Esophagus muscularis mucosa (tissue), 4 donors: ENCODE measurements around the gene ZNF763. TPM values are rescaled to one million over a fixed set of nuclear protein-coding genes. Genes with fewer than 3 reads are reported as not detected.
"Not testable (repeated sequence)": the region's sequence is repeated elsewhere in the genome, so short reads cannot be mapped to it uniquely, and the experiment has no call there.

ENCODE experiments used
- DNase-seq: peaks from one replicate; pipeline ENCODE4 v3.0.0-alpha.2; 2017; ENCODE audit errors: extremely low spot score
- H3K27ac ChIP-seq, 4 donors: fragments of 200-600 bp; sonication (generic); replicated peaks in 1 of 4; 1 replicate in 3 of 4; 2 replicates in 1 of 4; pipeline ENCODE4 v1.5.1; 2016 to 2019; ENCODE audit warnings: mild to moderate bottlenecking in 1 of 4
- H3K27me3 ChIP-seq, 4 donors: fragments of 200-600 bp; sonication (generic); one replicate each; pipeline versions ENCODE4 v1.5.1 to v1.6.0; 2016 to 2019
- H3K36me3 ChIP-seq, 4 donors: fragments of 200-600 bp; sonication (generic); one replicate each; pipeline ENCODE4 v1.5.1; 2016 to 2019
- H3K4me1 ChIP-seq, 4 donors: fragments of 200-600 bp; sonication (generic); one replicate each; pipeline ENCODE4 v1.5.1; 2016 to 2019
- H3K4me3 ChIP-seq, 4 donors: fragments of 200-600 bp; sonication (generic); 1 replicate in 2 of 4; 2 replicates in 2 of 4; pipeline ENCODE4 v1.5.1; 2016 to 2019; ENCODE audit warnings: mild to moderate bottlenecking in 4 of 4, moderate library complexity in 1 of 4
- H3K9me3 ChIP-seq, 4 donors: fragments of 200-600 bp; sonication (generic); 1 replicate in 3 of 4; 2 replicates in 1 of 4; pipeline ENCODE4 v1.5.1; 2016 to 2019
- CTCF ChIP-seq, 3 experiments: fragments of 200-600 bp in 2 of 3; fragments of 450-650 bp in 1 of 3; sonication (generic) in 2 of 3; IDR thresholded peaks; one replicate each; pipeline ENCODE4 v1.5.1; 2017 to 2019; ENCODE audit warnings: antibody characterized with exemption in 3 of 3, mild to moderate bottlenecking in 2 of 3, moderate library complexity in 1 of 3
- EP300 ChIP-seq: sonication (generic); formaldehyde crosslinking; IDR thresholded peaks from one replicate; pipeline ENCODE4 v1.6.1; 2017; ENCODE audit warnings: antibody characterized with exemption
- POLR2A ChIP-seq: fragments of 450-650 bp; IDR thresholded peaks from one replicate; pipeline ENCODE4 v1.6.1; 2017; ENCODE audit warnings: antibody characterized with exemption, moderate library complexity, mild to moderate bottlenecking, low read depth
- POLR2AphosphoS5 ChIP-seq, 2 donors: sonication (generic); formaldehyde crosslinking; IDR thresholded peaks; one replicate each; pipeline ENCODE4 v1.6.1; 2017; ENCODE audit warnings: antibody characterized with exemption in 2 of 2
- WGBS: methylation state at CpG from one replicate; pipeline ENCODE4 v1.1.5; 2018; 5-methylcytosine and 5-hydroxymethylcytosine counted together
- intact Hi-C: fragments of 100-400 bp; cut with DNase I; formaldehyde crosslinking; loops from one replicate; pipeline ENCODE4 v1.15.1; 2023
- total RNA-seq, 4 donors: library from RNA; depleted of rRNA; stranded (reverse); fragments of >200 nt; gene quantifications; one replicate each; pipeline versions ENCODE4 v1.1.0 to v1.2.1, GENCODE V29; 2016

The ZNF763 gene
- 1 to 10 TPM; 3.3 to 7.5 (median 4.8) TPM for total RNA-seq

- Histone ChIP-seq H3K36me3 (peaks cover 0 to 3% (median 1%) of the 10 kb centered on the region in 4 donors), H3K27ac (peak within 1 kb of the TSS; percentile 90 to 99 (median 94)), H3K27me3 (no peaks in the 10 kb centered on the region), H3K9me3 (no peaks in the 10 kb centered on the region), H3K4me1 (peaks cover 18 to 27% (median 22%) of the 10 kb centered on the region in 4 donors), H3K4me3 (peak within 1 kb of the TSS; percentile 65 to 91 (median 86))
- TF ChIP-seq CTCF (IDR thresholded peaks at IDR 0.05): no peak
- TF ChIP-seq POLR2A: no peak
- peak; percentile 78 to 84 for TF ChIP-seq POLR2AphosphoS5 (IDR thresholded peaks at IDR 0.05)
- TF ChIP-seq EP300: peak; percentile 40
- intact Hi-C loops: loop anchor here (1.0 to 2.0 kb wide), 3 partner anchors 24 to 176 kb away; partner anchors contain the start of genes ZNF20 and ZNF700
- WGBS: 0% methylated on average over 17 of the region's 47 CpGs
- DNase-seq: peak; percentile 99
These were observed at the start of gene ZNF763 for GRCh38 chr19:11964858-11965645. TSS of gene ZNF763 (plus strand) at chr19:11965040. CDS start at chr19:11965209, 169 bp downstream.

- no peak for DNase-seq
- Histone ChIP-seq H3K27me3 (no peaks in the 10 kb centered on the region), H3K4me1 (peaks cover 20 to 30% (median 27%) of the 10 kb centered on the region in 4 donors), H3K9me3 (no peaks in the 10 kb centered on the region), H3K4me3 (no peak overlapping the region), H3K27ac (no peak overlapping the region), H3K36me3 (no peaks in the 10 kb centered on the region)
- intact Hi-C loops: loop anchor here (5.0 to 10.0 kb wide), 2 partner anchors 133 to 220 kb away; partner anchors contain the start of genes ZNF20 and ZNF878
- whole genome bisulfite sequencing: 32% methylated on average over 6 of the region's 6 CpGs
- no peak for TF ChIP-seq CTCF (IDR thresholded peaks at IDR 0.05)
- TF ChIP-seq EP300: no peak
- TF ChIP-seq POLR2A: no peak
- TF ChIP-seq POLR2AphosphoS5 (IDR thresholded peaks at IDR 0.05): no peak
These were observed 42.9 kb upstream of the ZNF763 start for GRCh38 chr19:11921852-11922495.

- Histone ChIP-seq H3K4me3 (peak within 1 kb of the TSS; percentile 92 to 99 (median 93)), H3K27me3 (no peaks in the 10 kb centered on the region), H3K36me3 (no peaks in the 10 kb centered on the region), H3K27ac (peak within 1 kb of the TSS; percentile 93 to 97 (median 94)), H3K4me1 (peaks cover 20 to 36% (median 33%) of the 10 kb centered on the region in 4 donors), H3K9me3 (no peaks in the 10 kb centered on the region)
- TF ChIP-seq EP300: peak; percentile 24
- no peak for TF ChIP-seq CTCF (IDR thresholded peaks at IDR 0.05)
- TF ChIP-seq POLR2AphosphoS5 (IDR thresholded peaks at IDR 0.05): peak; percentile 78 to 85
- no peak for TF ChIP-seq POLR2A
- 1% methylated on average over 20 of the region's 53 CpGs for WGBS
- intact Hi-C loops: loop anchor here (1.0 to 10.0 kb wide), 4 partner anchors 40 to 217 kb away; partner anchors contain the start of genes ZNF20, ZNF763 and ZNF878
- peak; percentile 99 for DNase-seq
These were observed 39.8 kb upstream of the ZNF763 start, which contains the start of gene ZNF700 for GRCh38 chr19:11924886-11925650. TSS of gene ZNF700 (plus strand) at chr19:11925107. CDS start at chr19:11925211, 104 bp downstream.

GRCh38 chr19:11925651-11926187 lies 39.1 kb upstream of the ZNF763 start:
- Histone ChIP-seq H3K27ac (peak overlapping the region; percentile 93 to 97 (median 94)), H3K4me1 (peaks cover 20 to 36% (median 33%) of the 10 kb centered on the region in 4 donors), H3K4me3 (peak overlapping the region; percentile 92 to 99 (median 93))
- 10% methylated on average over 10 of the region's 10 CpGs for WGBS
- not testable (repeated sequence) for H3K9me3 ChIP-seq, H3K27me3 ChIP-seq, H3K36me3 ChIP-seq, DNase-seq
- intact Hi-C loops: loop anchor here (2.0 to 10.0 kb wide), 2 partner anchors 39 to 129 kb away; partner anchors contain the start of genes ZNF763 and ZNF878
